DLD1 (cell line): Measurements from ENCODE around the gene RAB43.
"Not testable (repeated sequence)": the region's sequence is repeated elsewhere in the genome, so short reads cannot be mapped to it uniquely, and the experiment has no call there.

Experiments used
- in situ Hi-C: cut with HindIII; loops from 2 replicates; pipeline ENCODE4 v1.10.0; 2017; ENCODE audit warnings: low sequenced_read_pairs

RAB43 gene

DNA sequence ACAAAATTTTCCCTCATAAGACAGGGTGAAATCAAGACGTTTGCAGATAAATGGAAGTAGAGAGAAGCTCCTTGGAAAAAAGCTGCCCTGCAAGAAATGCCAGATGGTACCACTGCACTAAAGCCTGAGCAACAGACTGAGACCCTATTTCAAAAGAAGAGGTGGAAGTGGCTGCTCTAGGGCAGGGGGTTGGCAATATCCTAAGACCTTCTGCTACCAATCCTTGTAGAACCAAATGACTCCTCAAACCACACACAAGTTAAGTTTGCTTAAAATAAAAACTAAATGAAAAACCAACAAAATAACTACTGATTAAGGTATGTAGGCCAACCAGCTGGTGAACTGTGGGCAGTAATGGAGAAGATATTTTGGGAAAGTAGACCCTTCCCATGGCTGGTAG lies 21.3 kb downstream of the RAB43 start:
- in situ Hi-C loops, result no loop called here

DNA sequence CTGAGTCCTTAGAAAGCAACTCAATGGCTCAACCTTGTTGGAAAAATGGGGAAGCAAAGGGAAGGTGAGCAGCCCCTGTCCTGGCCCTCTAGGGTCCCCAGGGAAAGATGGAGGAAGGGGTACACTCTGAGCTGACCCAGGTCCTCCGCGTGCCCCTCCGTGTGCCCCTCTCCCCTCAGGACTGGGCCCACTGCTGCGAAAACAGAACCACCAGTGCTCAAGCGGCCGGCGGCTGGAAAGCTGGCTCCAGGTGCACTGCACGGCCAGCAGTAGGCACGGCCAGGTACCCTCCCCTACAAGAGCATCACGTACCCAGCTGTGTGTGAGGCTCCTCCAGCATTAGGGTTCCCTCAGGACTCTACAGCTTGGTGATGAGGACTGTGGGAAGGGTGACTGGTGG lies 26.3 kb downstream of the RAB43 start:
- in situ Hi-C loops, result no loop called here

DNA sequence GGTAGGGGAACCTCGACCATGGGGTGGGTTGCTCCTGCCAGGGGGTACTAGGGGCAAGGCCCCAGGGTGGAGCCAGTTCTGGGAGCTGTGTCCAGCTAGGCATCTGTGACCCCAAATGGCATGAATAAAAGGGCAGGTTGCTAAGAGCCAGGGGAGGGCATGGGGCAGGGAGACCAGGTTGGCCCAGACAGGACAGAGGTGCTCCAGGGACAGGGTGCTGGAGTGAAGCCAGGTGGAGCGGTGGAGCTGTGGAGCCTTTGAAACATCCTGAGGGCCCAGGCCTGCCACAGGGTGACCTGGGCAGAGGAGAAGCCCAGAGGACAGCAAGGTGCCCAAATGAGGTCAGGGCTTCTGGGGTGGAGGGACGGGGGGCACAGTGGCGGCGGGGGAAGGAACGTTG lies 33.3 kb downstream of the RAB43 start:
- in situ Hi-C loops, result not testable (repeated sequence)

DNA sequence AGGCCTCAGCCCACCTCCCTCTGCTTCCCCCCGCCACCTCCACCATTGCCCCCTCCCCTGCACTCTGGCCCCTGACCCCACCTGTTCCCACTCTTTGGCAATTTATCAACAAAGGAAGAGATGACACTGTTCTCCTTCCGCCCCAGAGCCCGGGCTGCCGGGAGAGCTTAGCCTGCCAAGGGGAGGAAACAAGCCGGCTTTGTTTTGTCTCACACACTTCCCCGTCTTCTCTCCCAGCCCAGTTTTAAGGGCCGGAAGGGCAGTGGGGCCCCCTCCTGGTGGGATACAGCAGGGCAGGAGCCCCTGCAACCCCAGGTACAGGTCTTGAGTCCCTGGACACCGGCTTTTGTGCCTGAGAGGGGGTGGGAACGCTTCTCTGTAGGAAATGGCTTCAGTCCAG lies 33.7 kb downstream of the RAB43 start:
- in situ Hi-C loops, result not testable (repeated sequence)

DNA sequence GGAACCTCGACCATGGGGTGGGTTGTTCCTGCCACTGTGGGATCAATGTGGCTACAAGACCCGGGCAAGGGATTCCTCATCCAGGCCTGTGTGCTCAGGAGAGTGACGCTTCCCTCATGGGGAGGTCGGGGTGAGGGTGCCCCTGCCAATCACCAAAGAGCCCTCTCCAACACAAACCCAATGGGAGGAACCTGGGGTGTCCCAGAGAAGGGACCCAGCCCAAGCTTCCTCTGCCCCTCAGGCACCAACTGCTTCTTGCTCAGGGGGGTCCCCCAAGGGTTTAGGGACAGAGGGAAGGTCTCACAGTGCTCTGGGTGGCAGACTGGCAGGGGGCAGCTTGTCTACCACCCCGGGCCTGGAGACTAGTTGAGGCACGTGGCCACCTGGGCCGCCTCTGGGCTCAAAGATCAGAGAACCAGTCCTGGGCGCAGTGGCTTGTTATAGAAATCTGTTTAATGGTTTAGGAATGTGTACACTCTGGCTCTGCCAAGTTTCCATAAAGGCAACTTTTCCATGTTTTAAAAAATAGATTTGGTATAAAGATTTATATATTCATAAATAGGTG lies 34.4 kb downstream of the RAB43 start:
- in situ Hi-C loops, result no loop called here

DNA sequence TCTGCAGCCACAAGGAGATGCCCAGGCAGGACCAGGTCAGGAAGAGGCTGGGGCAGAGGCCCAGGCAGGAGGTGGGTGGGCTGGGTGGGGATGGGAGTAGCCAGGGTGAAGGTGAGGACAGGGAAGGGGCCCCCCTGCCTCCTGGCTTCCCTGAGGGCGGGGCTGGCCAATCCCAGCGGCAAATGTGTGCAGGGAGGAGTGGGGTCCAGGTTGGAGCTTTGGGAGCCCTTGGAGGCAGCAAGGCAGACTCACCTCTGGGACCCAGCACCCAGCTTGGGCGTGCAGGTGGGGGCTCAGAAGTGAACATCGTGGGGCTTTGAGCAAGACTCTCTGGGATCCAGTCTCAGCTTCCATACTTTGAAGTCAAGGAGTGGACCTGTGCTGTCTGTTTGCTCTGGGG lies 35.8 kb downstream of the RAB43 start:
- in situ Hi-C loops, result no loop called here

DNA sequence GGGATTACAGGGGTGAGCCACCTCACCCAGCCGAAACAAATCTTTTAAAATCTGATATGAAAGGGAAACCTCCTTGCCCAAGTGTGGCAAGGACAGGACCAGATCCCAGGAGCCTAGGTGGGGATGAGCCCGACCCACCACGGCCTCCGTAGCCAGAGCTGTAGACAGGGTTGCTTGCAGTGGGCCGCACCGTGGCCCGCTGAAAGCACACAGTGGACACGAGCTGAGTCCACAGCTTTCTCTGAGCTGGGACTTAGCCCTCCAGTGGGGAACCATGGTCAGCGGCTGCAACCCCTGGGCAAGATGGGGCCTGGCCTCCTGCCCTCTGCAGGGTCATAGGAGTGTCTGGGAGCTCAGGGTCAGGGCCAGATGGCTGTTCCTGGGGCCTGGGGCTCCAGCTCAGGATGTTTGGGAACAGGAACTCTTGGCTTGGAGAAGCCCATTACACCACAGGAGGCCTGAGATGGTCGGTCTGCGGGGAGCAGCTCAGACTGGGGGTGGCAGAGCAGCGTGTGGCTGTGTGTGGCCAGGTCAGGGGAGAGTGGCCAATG lies 36.4 kb downstream of the RAB43 start:
- in situ Hi-C loops, result no loop called here

DNA sequence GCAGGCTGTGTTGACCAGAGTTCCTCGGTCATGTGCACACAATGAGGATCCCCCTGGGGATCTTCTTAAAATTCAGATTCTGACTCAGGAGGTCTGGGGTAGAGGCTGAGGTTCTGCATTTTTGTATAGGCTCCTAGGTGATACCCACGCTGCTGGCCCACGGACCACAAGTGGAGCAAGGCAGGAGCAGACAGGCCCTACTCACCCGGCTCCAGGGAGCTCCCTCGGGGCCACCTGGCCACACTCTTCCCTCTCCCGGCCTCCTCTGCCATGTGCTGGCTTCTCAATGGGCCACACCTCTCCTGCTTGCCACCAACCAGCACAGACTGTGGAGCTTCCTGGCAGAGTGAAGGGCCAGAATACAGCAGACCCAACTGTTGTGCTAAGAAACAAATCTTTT lies 37.1 kb downstream of the RAB43 start:
- in situ Hi-C loops, result no loop called here

DNA sequence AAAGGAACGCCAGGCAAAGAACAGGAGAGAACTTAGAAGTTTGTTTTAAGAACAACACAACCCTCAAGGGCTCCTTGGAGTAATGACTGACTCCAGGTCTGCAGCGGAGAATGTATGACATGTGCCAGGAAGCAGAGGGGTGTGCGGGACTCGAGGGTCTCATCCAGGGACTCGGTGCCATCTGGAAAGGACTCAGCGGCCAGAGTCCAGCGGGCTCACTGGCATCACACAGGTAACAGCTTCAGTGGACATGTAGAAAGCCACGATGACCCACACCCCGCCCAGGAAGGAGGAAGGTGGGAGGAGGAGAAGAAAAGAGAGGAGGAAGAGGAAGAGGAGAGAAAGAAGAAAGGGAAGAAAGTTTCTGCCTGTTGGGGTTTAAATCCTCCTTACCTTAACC lies 39.6 kb downstream of the RAB43 start:
- in situ Hi-C loops, result no loop called here

DNA sequence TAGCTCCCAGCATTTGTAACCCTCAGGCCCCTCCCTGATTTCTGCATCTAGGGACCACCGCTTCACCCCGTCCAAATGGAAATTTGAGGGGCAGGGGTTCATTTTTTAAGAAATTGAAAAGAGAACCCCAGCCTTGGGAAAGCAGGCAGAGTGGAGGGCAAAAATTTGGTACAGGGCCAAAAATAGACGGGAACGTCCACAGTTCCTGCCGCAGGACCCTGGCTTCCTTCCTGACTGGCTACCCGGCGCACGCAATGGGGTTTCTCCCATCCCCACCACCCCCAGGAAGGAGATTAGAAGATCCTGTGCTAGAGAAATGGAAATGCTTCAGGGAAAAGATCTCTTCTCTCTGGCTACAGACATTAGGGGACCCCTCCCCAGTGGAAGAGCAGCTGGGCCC lies 40.1 kb downstream of the RAB43 start:
- in situ Hi-C loops, result no loop called here

DNA sequence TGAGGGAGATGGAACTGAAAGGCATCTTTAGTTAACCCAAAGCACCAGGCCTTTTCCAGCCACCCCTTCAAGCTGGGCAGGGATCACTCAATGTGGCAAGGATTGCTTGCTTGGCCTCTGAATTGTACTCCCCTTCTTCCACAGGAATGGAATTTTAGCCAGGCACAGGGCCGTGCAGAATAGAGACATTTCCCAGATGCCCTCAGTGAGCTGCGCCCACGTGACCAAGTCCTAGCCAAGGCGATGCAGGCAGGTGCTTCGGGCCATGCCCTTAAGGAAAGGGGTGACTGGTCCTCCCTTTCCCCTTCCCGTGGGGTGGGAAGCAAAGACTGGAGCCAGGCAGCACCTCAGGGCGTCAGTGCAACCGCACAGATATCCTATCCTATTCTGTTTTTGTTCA lies 43.1 kb downstream of the RAB43 start:
- in situ Hi-C loops, result no loop called here

DNA sequence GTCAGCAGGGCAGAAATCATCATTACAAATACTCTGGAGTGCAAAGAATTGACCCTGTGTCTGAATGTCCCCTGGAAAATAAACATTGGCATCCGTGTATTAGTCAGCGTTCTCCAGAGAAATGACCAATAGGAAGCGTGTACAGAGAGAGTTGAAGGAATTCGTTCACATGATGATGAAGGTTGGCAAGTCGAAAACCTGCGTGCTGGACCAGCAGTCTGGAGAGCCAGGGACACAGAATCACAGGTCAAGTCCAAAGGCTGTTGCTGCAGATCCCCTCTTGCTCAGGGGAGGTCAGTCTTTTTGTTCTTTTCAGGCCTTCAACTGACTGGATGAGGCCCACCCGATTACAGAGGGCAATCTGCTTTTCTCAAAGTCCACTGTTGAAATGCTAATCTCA lies 44.4 kb downstream of the RAB43 start:
- in situ Hi-C loops, result no loop called here

DNA sequence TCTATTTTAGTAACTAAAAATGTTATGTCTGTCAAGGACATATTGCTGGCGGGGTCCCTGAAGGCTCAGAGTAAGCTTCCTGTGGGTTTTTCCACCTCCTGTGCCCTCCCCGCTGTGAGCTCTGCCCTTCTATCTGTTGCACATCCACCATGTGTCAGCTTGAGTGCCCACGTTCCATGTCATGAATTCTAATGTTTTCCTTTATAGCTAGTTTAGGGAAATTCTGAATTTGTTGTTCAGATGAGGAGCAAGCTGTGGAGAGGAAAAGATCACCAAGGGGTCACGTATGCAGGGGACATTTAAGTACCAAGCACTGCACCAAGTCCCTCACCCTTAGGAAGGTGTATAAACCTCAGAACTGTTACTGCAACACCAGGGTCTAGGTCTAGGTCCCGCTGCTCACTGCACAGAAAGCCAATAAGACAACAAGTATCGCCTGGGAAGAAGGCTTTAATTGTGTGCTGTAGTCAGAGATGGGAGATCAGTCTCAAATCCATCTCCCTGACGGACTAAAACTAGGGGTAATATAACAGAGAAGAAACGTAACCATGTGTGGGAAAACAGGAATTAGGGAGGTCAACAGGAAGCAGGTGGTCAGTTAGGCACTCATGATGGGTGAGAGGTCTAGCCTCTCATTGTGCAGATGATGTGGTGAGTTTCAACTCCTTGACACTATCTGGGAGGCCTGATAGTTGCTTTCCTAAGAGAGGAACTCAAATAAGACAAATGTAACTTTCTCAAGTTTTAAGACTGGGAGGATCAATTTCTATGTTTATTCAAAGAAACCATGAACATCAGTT lies 51.3 kb downstream of the RAB43 start:
- in situ Hi-C loops, result loop anchor here (5.0 kb wide), 1 partner anchor 47 kb away; no protein-coding TSS in a partner anchor

DNA sequence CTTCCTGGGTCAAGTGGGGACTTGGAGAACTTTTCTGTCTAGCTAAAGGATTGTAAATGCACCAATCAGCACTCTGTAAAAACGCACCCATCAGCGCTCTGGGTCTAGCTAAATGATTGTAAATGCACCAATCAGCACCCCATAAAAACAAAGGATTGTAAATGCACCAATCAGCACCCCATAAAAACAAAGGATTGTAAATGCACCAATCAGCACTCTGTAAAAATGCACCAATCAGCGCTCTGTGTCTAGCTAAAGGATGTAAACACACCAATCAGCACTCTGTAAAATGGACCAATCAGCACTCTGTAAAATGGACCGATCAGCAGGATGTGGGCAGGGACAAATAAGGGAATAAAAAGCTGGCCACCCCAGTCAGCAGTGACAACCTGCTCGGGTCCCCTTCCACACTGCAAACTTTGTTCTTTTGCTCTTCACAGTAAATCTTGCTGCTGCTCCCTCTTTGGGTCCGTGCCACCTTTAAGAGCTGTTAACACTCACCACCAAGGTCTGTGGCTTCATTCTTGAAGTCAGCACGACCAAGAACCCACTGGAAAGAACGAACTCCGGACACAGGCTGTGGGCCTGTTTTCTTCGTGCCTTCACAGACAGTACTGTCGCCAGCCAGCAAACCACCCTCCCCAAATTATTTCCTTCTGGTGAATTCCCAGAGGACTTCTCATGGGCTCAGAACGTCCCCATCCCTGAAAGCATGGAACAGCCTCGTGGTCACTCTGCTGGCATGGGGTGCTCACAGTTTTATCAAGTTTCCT lies 52.1 kb downstream of the RAB43 start:
- in situ Hi-C loops, result loop anchor here (5.0 kb wide), 1 partner anchor 48 kb away; no protein-coding TSS in a partner anchor

DNA sequence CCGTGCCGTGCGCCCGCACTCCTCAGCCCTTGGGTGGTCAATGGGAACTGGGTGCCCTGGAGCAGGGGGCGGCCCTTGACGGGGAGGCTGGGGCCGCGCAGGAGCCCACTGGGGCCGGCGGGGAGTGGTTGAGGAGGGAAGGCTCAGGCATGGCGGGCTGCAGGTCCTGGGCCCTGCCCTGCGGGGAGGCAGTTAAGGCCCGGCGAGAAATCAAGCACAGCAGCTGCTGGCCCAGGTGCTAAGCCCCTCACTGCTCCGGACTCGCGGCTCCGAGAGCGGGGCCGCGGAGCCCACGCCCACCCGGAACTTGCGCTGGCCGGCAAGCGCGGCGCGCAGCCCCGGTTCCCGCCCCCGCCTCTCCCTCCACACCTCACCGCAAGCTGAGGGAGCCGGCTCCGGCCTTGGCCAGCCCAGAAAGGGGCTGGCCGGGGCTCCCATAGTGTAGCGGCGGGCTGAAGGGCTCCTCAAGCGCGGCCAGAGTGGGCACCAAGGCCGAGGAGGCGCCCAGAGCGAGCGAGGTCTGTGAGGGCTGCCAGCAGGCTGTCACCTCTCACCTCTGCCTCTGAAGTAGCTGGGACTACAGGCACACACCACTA lies 53.2 kb downstream of the RAB43 start:
- in situ Hi-C loops, result no loop called here

DNA sequence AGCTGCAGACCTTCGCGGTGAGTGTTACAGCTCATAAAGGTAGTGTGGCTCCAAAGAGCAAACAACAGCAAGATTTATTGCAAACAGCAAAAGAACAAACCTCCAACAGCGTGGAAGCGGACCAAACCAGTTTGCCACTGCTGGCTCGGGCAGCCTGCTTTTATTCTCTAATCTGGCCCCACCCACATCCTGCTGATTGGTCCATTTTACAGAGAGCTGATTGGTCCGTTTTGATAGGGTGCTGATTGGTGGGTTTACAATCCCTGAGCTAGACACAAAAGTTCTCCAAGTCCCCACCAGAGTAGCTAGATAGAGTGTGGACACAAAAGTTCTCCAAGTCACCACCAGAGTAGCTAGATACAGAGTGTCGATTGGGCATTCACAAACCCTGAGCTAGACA lies 53.9 kb downstream of the RAB43 start:
- in situ Hi-C loops, result not testable (repeated sequence)

DNA sequence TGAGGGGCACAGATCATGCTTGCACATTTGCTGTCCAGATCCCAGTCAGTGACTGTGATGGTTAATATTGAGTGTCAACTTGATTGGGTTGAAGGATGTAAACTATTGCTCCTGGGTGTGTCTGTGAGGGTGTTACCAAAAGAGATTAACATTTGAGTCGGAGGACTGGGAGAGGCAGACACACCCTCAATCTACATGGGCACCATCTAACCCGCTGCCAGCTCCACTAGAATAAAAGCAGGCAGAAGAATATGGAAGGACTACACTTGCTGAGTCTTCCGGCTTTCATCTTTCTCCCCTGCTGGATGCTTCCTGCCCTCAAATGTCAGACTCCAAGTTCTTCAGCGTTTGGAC lies 55.9 kb downstream of the RAB43 start:
- in situ Hi-C loops, result no loop called here

DNA sequence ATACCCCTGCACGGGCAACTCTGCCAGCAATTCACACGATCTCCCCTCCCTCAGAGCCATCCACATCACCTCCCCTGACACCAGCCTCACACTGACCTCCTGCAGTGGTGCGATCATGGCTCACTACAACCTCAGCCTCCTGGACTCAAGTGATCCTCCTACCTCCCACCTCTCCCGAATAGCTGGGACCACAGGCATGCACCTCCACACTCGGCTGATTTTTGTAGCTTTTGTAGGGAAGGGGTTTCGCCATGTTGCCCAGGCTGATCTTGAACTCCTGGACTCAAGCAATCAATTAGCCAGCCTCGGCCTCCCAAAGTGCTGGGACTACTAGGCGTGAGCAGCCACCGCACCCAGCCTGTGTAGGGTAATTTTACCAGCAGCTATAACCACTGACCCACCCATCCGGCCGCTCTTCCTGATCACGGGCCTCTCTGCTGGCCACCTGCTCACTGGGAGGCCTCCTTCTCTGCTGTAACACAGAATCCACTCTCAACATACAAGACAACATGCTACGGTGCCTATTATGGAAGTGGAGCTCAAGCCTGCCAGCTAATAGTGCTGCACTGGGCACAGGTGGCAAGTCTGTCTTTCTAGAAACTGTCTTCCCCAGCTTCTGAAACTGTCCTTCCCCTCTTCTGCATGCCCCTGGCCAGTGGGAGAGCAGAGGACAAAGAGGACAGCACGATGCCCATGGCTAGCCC lies 56.4 kb downstream of the RAB43 start:
- in situ Hi-C loops, result no loop called here

DNA sequence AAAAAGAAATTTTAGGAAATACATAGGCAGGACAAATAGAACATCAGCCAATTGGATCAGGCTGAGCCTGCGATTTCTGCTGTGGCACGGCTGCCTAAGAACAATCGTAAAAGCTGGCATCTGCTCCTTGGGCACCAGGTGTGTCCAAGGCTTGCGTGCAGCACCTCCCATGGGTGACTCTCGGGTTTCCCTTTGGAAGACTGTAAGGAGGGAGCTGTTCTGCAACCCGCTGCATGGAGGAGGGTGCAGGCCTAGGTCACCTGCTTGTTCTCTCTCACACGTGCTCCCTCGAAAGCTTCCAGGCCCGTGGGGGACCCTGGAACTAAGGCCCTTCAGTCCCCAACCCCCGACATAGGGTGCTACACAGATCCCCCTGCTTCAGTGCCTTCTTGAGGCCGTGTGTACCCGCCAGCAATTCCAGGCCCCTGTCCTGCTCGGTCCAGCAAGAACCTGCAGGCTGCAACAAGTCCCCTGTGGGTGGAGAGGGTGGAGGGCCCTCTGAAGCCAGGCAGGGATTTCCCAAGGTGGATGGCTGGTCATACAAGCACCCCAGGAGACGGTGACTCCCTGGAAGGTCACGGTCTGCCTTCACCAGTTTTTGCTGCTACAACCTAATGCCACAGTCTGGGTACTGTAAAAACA lies 57.6 kb downstream of the RAB43 start:
- in situ Hi-C loops, result no loop called here

DNA sequence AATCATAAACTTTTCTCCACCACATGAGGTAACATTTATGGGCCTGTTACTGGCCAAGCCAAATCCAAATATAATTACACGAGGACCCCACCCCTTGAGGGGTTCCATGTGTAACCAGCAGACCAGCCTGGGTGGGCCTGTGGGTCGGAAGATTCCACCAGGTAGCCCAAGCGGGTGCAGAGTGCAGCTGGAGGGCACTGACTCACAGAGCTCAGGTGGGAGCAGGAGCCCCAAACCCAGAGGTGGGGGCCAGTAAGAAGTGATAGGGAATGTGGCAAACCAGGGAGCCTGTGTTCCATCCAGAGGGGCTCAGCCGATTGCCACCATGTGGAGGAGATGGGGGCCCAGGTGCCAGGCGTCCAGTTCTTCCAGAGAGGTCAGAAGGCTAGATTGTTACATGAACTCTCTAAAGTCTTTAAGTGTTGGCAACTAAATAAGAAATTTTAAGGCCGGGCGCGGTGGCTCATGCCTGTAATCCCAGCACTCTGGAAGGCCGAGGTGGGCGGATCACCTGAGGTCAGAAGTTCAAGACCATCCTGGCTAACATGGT lies 58.4 kb downstream of the RAB43 start:
- in situ Hi-C loops, result no loop called here
